Epithelial cell of proximal tubule (primary cell): ENCODE measurements around the gene PANK4. TPM values are rescaled to one million over a fixed set of nuclear protein-coding genes. Genes with fewer than 3 reads are reported as not detected.

Experiments
- DNase-seq: peaks from one replicate; pipeline ENCODE4 v3.0.0-alpha.2; 2011; ENCODE audit warnings: low read depth
- H3K4me3 ChIP-seq: 2 replicates; pipeline ENCODE4 v1.5.1; 2011; ENCODE audit warnings: low read depth, mild to moderate bottlenecking, low read length
- CTCF ChIP-seq: conservative IDR thresholded peaks from 2 replicates; pipeline ENCODE4 v1.5.1; 2012; ENCODE audit warnings: low read depth, mild to moderate bottlenecking, low read length
- total RNA-seq: library from RNA; depleted of rRNA; stranded (reverse); fragments of >200 nt; gene quantifications from 2 replicates; pipeline ENCODE4 v1.2.3, GENCODE V29; 2015

PANK4 gene
- total RNA-seq, 1 donor from 2014 or later = 29.8 TPM

GRCh38 chr1:2503554-2504224 lies 22.7 kb downstream of the PANK4 start:
- DNase-seq = no peak
- TF ChIP-seq CTCF = no peak
- no peak overlapping the region for H3K4me3 ChIP-seq

DNA sequence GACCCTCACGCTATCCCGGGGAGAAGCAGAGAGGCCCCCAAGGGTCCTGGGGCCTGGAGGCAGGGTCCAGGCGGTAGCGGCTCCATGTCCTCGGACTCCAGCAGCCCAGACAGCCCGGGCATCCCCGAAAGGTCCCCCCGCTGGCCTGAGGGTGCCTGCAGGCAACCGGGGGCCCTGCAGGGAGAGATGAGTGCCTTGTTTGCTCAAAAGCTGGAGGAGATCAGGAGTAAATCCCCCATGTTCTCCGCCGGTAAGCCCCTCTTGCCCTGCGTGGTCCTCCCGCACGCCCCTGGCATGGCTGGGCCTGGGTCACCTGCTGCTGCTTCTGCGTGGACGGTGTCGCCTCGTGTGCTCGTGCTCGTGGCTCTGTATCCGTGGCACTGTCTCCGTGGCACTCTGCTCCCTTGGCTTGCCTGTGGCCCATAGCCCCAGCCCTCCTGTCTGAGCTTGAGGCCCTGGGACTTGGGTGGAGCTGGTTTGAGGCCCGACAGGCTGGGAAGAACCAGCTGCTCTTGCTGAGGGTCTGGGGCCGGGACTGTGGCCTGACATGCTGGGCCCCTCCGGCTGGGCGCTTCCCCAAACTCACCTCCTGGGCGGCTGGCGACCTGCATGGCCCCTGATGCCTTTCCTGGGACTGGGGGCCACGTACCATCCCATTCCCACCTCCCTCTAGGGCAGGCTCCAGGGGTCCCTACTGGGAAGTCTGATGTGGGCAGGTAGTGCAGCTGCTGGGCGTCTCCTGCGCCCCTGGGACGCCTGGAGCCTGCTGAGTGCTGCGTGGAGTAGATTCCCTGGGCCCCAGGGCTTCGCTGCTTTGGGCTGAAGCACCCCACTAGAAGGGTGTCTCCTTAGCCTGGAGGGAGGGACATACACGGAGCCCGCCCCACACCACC lies 23.5 kb downstream of the PANK4 start:
- no peak overlapping the region for H3K4me3 ChIP-seq
- no peak for TF ChIP-seq CTCF
- DNase-seq = no peak

DNA sequence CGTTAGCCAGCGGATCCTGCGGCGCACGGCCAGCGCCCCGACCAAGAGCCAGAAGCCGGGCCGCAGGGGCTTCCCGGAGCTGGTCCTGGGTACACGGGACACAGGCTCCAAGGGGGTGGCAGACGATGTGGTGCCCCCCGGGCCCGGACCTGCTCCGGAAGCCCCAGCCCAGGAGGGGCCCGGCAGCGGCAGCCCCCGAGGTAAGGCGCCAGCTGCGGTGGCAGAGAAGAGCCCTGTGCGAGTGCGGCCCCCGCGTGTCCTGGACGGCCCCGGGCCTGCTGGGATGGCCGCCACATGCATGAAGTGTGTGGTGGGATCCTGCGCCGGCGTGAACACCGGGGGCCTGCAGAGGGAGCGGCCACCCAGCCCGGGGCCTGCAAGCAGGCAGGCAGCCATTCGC lies 24.2 kb downstream of the PANK4 start:
- DNase-seq = no peak
- H3K4me3 ChIP-seq = no peak overlapping the region
- TF ChIP-seq CTCF = no peak

DNA sequence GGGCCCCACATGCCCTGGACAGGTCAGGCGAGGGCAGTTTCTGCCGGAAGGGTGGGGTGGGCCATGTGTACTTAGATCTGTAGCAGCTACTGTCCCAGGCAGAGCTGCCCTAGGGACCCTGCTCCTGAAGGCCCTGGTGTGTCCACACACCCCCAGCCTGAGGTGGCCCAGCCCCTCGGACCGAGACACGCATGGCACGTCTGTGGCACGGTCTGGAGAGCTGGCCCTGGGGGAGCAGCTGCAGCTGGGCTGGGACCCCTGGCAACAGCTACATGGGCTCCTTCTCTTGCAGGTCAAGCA lies 24.6 kb downstream of the PANK4 start:
- TF ChIP-seq CTCF = no peak
- DNase-seq = no peak
- no peak overlapping the region for H3K4me3 ChIP-seq

DNA sequence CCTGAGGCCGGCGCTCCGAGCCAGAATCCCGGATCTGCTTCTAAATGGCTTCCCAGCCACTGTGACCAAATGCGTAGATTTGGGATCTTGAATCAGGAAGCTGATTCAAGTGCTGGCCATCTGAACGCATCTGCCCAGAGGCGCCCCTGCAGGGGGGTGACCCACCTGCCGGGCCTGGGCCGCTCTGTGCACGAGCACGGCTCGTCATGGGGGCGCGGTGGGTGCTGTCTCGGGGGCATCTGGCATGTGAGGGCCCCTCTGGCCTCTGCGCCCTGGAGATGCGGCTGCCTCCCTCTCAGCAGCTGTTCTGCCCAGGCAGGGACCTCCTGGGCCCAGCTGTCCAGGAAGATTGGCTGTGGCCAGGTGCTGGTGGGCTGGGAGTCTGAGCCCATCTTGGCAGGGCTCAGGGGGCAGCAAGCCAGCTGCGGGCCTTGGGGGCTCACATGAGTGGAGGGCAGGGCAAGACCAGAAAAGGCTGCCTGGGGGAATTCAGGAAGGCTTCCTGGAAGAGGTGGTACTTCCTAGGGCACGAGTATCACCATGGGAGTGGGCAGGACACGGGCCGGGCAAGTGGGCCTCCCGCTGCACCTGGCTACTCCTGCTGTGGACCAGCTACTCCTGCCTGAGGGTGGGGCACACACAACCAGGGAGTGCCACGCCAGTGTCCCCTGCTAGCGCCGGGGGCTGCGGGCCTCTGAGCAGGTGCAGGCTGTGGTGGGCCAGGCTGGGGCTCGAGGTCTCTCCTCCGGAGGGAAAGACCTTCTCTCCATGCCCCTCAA lies 25.2 kb downstream of the PANK4 start:
- TF ChIP-seq CTCF = no peak
- no peak for DNase-seq
- H3K4me3 ChIP-seq = no peak overlapping the region

DNA sequence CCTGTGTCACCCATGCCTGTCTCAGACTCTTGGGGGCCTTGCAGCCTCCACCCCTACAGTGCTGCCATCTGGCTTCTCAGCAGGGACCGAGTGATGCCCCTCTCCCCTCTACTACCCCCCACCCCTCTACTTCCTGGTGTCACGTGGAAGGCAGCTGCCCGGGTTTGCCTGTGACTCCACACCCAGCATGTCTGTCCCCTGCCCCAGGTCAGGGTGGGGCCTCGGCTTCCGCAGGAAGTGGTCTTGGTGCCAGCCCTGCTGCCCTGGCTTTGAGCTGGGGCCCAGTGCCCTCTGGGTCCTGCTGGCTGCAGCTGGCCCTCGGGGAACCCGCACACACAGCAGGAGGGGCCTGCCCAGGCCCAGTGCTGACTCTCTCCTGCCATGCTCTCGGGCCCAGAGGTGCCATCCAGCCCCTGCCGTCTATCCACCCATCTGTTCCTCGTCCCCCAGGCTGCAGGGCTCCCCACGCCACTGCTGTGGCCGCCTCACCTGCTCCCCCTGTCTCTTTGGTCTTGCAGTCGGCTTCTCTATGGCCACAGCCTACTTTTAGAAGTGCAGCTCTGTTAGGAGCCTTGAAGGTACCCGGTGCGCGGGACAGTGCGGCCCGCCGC lies 26.3 kb downstream of the PANK4 start:
- DNase-seq = no peak
- H3K4me3 ChIP-seq = no peak overlapping the region
- no peak for TF ChIP-seq CTCF
